ENCODE measurements around the gene KANSL1L. TPM values are rescaled to one million over a fixed set of nuclear protein-coding genes. Genes with fewer than 3 reads are reported as not detected.
A peak's percentile ranks its signal among the peaks of the same experiment; 100 is the strongest.

KANSL1L gene
- total and polyA plus RNA-seq, 9 of the 15 experiments (the other 6 are each of a cell fraction or from before 2014, with no cell fraction given), result 1.3 to 6.7 (median 2.4) TPM

GRCh38 chr2:210167227-210167626 lies 4.0 kb downstream of the KANSL1L start (continued):
- no peak for TF ChIP-seq NR0B1 (IDR thresholded peaks at IDR 0.05; ENCODE audit: partially characterized antibody)
- no peak for TF ChIP-seq CAMTA2 (CRISPR knock-in tag; conservative IDR thresholded peaks at IDR 0.05)
- no peak for TF ChIP-seq MCM5 (IDR thresholded peaks at IDR 0.05; ENCODE audit: low read depth)

GRCh38 chr2:210162466-210163124 lies 8.6 kb downstream of the KANSL1L start:
- no peak for ATAC-seq
- Histone ChIP-seq H4K20me1 (replicated peaks; ENCODE audit: control insufficient read depth, insufficient read depth, low read length) (no peaks in the 10 kb centered on the region), H3K4me2 (ENCODE audit: insufficient read depth, low read length) (no peak overlapping the region), H3K4me1 (replicated peaks in 1 of 2; ENCODE audit: control insufficient read depth in 2 of 2, insufficient read depth in 2 of 2, low read length in 2 of 2) (no peaks in the 10 kb centered on the region), H3K9ac (ENCODE audit: insufficient read depth in 1 of 2, low read depth in 2 of 2, low read length in 2 of 2) (no peak overlapping the region), H3K27ac (ENCODE audit: extremely low read depth, low read depth, low read length) (peak overlapping the region; percentile 19; the same call in 1 of the 3 replicates), H3K4me3 (no peak overlapping the region), H3K27me3 (ENCODE audit: control insufficient read depth in 2 of 2, insufficient read depth in 2 of 2, low read length in 2 of 2) (no peaks in the 10 kb centered on the region), H2AFZ (ENCODE audit: low read depth, low read length) (no peak overlapping the region), H3K9me3 (replicated peaks; ENCODE audit: control insufficient read depth, insufficient read depth, low read depth, low read length) (no peaks in the 10 kb centered on the region), H3K36me3 (ENCODE audit: control insufficient read depth, insufficient read depth, low read length) (no peaks in the 10 kb centered on the region), H3K9me1 (ENCODE audit: control insufficient read depth, insufficient read depth, low read length) (no peaks in the 10 kb centered on the region), H3K79me2 (ENCODE audit: control insufficient read depth, insufficient read depth, low read length) (peaks cover 5% of the 10 kb centered on the region; the same call in 2 of the 3 replicates)
- TF ChIP-seq MBD1 (CRISPR knock-in tag; IDR thresholded peaks at IDR 0.05), result no peak
- TF ChIP-seq RBM22 (IDR thresholded peaks at IDR 0.05; ENCODE audit: low read depth, low read length, poor library complexity, severe bottlenecking), result no peak
- no peak for TF ChIP-seq ZNF589 (CRISPR knock-in tag; IDR thresholded peaks at IDR 0.05; ENCODE audit: low read depth)
- TF ChIP-seq PHB2 (IDR thresholded peaks at IDR 0.05; ENCODE audit: low read depth), result no peak
- no peak for FAIRE-seq
- POLR2A ChIA-PET, result interaction anchor here (0.7 kb wide), 1 partner anchor 54 kb away, joined by 4 read pairs; no protein-coding TSS in a partner anchor
- CTCF ChIA-PET (ENCODE audit: low intra/inter-chr PET ratio), result no interaction called here
- intact Hi-C loops (cut with micrococcal nuclease), result no loop called here
- in situ Hi-C loops (cut with MboI), result no loop called here
- DNase-seq (ENCODE audit: extremely low read depth in 1 of 4, low spot score in 3 of 4), result no peak
- 7% methylated on average over 6 of the region's 6 CpGs for WGBS (ENCODE audit: insufficient coverage, low coverage, missing lambda C conversion rate)
- BruUV-seq (replicated peaks), result no TSS peak

All from K562 (cell line).